ENCODE measurements around the gene EMD. TPM values are rescaled to one million over a fixed set of nuclear protein-coding genes. Genes with fewer than 3 reads are reported as not detected.
A peak's percentile ranks its signal among the peaks of the same experiment; 100 is the strongest.

The EMD gene
- total RNA-seq, 1 experiment from 2014 or later, result 41.3 TPM

DNA sequence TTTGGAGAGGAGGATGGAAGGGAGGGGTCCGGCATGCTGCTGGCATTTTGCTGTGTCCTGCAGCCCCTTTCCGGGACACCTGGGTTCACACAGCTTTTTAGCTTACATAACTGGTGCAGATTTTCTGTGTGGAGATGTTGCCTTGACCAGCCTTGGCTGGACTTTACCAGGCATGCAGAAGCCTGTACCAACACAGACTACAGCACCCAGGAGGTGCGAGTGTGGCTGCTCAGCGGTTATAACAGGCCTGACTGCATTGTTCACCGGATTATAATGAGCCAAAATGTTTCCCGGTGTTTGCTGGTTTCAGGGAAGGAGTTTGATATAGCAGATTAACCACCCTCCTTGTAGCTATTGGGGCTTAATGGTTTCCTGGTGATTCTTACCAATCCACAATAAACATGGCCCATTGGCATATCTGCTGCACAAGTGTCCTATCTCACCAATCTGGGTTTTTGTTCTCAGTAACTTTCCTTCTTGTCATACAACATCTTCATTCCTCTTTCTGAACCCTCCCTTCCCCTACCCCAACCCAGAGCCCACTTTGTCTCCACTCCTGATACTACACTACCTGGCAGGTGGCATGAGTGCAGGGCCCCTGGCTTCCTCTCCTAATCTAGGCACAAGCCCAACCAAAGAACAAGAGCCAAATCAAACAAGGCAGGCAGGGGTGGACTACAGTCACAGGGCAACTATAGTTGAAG, 23.0 kb downstream of the EMD start:
- Histone ChIP-seq H3K27ac (no peak overlapping the region), H3K4me3 (no peak overlapping the region), H3K27me3 (no peaks in the 10 kb centered on the region), H3K9me3 (replicated peaks) (no peaks in the 10 kb centered on the region), H3K4me1 (no peaks in the 10 kb centered on the region), H3K36me3 (peaks cover 30% of the 10 kb centered on the region)
- peak in 1 of 2 experiments; percentile 26 for DNase-seq

DNA sequence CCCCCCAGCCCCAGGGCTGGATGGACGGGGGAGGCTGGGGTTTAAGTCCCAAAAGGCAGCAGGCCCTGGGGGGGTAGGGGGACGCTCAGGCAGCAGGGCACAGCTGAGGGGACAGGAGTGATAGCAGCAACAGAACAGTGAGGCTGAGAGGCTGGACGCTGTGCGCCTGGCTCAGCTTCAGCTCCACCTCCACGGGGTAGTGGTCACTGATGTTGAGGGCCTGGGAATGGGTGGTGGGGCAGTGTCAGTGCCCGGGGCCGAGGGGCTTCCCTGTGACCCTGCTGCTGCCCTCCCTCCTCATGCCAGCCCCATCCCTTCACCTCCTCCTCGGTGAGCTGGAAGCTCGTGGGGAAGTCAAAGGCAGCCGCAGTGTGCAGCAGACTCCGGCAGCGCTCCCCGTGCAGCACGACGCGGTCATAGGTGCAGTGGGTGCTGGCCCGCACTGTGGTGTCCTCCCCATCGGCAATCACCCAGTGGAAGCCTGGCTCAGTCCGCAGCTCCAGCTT, 23.6 kb downstream of the EMD start:
- no peak for DNase-seq
- peaks cover 30% of the 10 kb centered on the region for H3K36me3 ChIP-seq
- H3K27ac ChIP-seq, result no peak overlapping the region
- no peaks in the 10 kb centered on the region for H3K4me1 ChIP-seq
- H3K4me3 ChIP-seq, result no peak overlapping the region
- H3K27me3 ChIP-seq, result no peaks in the 10 kb centered on the region
- no peaks in the 10 kb centered on the region for H3K9me3 ChIP-seq (replicated peaks)

DNA sequence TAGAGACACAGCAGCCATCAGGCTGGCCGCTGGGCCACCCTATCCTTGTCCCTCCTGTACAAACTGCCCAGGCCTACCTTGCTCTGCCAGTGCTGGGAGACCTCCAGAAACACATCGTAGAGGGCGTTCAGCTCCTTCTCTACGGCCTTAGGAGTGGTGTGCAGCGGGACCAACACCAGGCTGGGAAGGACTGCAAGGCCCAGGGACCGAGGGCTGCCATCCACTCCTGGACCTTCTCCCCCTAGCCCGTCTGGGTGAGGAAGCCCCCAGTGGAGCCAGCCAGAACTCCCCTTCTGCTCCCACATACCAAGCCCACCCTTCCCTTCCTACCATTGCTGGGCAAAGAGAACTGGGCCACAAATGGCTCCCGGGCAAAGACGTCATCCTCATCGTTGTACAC, 24.1 kb downstream of the EMD start:
- DNase-seq, result no peak
- no peak overlapping the region for H3K4me3 ChIP-seq
- H3K4me1 ChIP-seq, result no peaks in the 10 kb centered on the region
- peaks cover 30% of the 10 kb centered on the region for H3K36me3 ChIP-seq
- H3K27me3 ChIP-seq, result no peaks in the 10 kb centered on the region
- H3K9me3 ChIP-seq (replicated peaks), result no peaks in the 10 kb centered on the region
- H3K27ac ChIP-seq, result no peak overlapping the region

DNA sequence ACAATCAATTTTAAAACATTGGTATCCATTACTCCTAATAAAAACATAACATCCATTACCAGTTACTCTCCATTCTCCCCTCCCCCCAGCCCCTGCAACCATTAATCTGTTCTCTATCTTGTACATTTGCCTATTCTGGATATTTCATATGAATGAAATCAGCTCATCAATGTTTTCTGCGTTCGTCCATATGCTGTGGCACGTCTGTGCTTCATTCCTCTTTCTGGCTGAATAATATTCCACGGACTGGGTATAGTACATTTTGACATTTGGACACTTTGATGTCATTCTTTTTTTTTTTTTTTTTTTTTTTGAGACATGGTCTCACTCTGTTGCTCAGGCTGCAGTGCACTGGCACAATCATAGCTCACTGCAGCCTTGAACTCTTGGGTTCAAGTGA, 24.8 kb downstream of the EMD start:
- Histone ChIP-seq H3K27ac (no peak overlapping the region), H3K9me3 (replicated peaks) (no peaks in the 10 kb centered on the region), H3K4me1 (peaks cover 4% of the 10 kb centered on the region; the same call in 1 of the 2 replicates), H3K36me3 (peaks cover 29% of the 10 kb centered on the region), H3K27me3 (no peaks in the 10 kb centered on the region), H3K4me3 (no peak overlapping the region)
- no peak for DNase-seq

DNA sequence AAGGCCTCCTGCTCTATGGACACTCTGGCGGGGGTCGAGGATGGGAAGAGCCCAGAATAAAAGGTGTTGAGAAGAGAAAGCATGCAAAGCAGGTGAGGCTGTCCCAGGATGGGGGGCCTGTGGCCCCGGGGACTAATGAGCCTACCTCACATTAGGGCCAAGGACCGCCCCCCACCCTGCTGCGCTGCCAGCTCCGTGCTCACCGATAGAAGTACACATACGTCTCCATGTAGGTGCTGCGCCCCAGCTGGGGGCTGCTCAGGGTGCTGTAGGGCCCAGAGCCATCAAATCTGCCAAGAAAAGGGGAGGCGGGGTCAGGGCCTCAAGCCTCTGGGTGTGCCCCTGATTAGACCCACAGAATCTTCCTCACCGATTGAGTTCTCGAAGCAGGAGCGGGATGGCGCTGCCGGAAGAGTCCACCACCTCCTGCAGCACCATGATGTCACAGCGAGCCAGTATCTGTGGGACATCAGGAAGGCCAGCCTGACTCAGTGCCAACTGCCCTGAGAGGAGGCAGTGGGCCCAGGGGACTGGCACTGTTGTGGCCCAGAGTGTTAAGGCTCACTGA, 25.6 kb downstream of the EMD start:
- no peak for DNase-seq
- Histone ChIP-seq H3K4me3 (no peak overlapping the region), H3K9me3 (replicated peaks) (no peaks in the 10 kb centered on the region), H3K4me1 (peaks cover 4% of the 10 kb centered on the region; the same call in 1 of the 2 replicates), H3K36me3 (peaks cover 20% of the 10 kb centered on the region), H3K27me3 (no peaks in the 10 kb centered on the region), H3K27ac (no peak overlapping the region)

DNA sequence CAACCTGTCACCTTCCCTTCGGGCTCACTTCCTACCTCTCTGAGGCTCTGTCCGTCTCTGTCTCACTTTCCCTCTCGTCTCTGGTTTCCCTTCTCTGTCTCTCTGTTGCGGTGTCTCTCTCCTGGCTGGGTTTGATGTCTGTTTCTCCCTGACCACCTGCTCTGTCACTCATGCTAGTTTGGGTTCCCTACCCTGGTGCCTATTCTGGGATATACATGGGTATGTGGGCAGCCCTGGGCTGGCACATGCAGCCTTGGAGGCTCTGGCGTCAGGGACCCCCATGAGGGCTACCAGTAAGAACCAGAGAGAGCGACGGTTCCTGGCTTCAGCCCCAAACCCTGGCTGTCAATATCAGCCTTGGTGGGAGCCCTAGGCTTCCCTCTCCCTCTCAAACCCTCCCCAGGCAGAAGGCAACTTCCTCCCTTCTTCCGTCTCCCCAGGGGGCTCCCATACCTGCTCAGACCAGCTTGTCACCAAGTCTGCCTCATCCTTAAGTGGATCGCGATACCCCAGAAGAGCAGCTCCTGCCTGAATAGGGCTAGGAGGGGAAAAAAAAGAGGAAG, 29.6 kb downstream of the EMD start:
- Histone ChIP-seq H3K27me3 (no peaks in the 10 kb centered on the region), H3K9me3 (replicated peaks) (no peaks in the 10 kb centered on the region), H3K36me3 (no peaks in the 10 kb centered on the region), H3K4me1 (peaks cover 4% of the 10 kb centered on the region; the same call in 1 of the 2 replicates), H3K27ac (peak overlapping the region; percentile 78), H3K4me3 (peak overlapping the region; percentile 51)
- DNase-seq, result peak; percentile 32 to 62

DNA sequence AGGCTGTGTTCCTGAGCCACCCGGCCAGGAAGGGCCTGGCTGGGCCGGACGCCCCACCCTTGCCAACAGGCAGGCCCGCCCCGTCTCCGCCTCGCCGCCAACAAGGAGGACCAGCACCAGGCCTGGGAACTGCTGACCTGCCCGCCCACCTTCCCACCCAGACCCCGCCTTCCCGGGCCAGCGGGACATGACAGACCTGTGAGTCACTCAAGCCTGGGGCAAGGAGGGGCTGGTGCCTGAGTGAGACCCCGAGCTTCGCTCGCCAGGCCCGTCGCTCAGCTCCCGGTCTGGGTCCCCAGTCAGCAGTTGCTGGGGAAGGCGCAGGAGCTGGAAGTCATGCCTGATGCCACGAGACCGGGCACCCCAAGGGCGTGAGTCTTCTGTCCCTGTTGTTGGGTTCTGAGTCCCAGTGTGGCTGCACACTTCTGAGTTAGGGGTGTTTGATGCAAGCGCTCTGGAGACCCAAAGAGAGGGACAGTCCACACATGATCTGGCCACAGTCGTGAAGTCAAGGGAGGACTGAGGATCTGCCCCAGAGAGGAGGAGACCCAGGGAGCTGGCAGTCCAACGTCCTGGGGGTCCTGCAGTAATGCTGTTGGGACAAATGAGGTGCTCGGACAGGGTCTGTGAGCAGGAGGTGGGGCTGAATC, 30.3 kb downstream of the EMD start, which contains the start of gene DNASE1L1:
Gene DNASE1L1 (minus strand): TSS at position 33 of the 650 bp plus-strand sequence. CDS start 3,686 bp downstream, outside the sequence.
- no peaks in the 10 kb centered on the region for H3K9me3 ChIP-seq (replicated peaks)
- H3K27ac ChIP-seq, result peak within 1 kb of the TSS; percentile 78
- DNase-seq, result peak; percentile 87 to 94
- H3K4me1 ChIP-seq, result peaks cover 4% of the 10 kb centered on the region; the same call in 1 of the 2 replicates
- H3K36me3 ChIP-seq, result no peaks in the 10 kb centered on the region
- no peaks in the 10 kb centered on the region for H3K27me3 ChIP-seq
- peak within 1 kb of the TSS; percentile 51 for H3K4me3 ChIP-seq

DNA sequence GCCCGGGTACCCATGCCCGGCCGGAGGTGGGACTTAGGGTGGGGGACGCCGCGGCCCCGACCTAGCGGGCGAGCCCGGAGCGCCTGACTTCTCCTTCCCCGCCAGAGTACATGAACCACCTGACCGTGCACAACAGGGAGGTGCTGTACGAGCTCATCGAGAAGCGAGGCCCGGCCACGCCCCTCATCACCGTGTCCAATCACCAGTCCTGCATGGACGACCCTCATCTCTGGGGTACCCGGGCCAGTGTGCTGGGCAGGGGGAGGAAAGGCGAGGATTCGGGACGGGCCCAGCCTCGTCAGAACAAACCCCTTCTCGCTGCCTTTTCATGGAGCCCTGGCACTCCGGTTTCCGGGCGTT, 32.9 kb downstream of the EMD start:
- Histone ChIP-seq H3K4me3 (peak overlapping the region; percentile 72), H3K27me3 (no peaks in the 10 kb centered on the region), H3K36me3 (no peaks in the 10 kb centered on the region), H3K4me1 (peaks cover 4% of the 10 kb centered on the region; the same call in 1 of the 2 replicates), H3K9me3 (replicated peaks) (no peaks in the 10 kb centered on the region), H3K27ac (peak overlapping the region; percentile 81)
- peak; percentile 70 to 71 for DNase-seq

DNA sequence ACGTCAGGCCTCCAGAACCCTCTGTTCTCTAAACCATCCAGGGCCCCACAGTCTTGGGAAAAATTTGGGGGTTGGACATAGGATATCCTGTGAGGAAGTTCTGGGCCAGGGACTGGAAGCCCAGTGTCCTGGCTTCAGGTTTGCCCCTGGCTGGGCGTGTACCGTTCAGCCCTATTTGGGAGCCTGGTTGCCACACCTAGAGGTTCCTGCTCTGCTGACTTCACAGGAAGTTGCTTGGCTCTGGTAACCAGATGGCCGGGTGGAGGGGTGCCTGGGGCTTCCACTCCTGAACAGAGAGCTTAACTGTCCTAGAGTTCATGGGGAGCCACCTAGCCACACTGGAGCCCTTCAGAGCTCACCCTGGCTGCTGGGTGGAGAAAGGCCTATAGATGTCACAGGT, 33.4 kb downstream of the EMD start:
- DNase-seq, result no peak
- Histone ChIP-seq H3K27ac (no peak overlapping the region; the same call in 1 of the 2 replicates), H3K4me3 (peak overlapping the region; percentile 72), H3K27me3 (no peaks in the 10 kb centered on the region), H3K9me3 (replicated peaks) (no peaks in the 10 kb centered on the region), H3K36me3 (no peaks in the 10 kb centered on the region), H3K4me1 (peaks cover 4% of the 10 kb centered on the region; the same call in 1 of the 2 replicates)

DNA sequence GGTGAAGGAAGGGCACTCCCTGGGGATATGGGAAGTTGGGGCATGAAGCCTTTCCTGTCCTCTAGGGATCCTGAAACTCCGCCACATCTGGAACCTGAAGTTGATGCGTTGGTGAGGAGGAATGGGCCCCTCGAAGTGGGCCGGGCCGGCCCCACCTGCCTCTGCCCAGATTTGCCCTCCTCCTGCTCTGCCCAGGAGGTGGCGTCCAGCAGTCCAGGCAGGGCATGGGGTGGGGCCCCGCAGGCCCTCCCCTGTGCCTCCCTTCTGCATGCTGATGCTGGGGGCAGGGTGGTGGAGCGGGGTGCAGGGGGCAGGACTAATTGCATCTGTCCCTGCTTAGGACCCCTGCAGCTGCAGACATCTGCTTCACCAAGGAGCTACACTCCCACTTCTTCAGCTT, 34.0 kb downstream of the EMD start:
- Histone ChIP-seq H3K9me3 (replicated peaks) (no peaks in the 10 kb centered on the region), H3K4me1 (peaks cover 11% of the 10 kb centered on the region; the same call in 1 of the 2 replicates), H3K27ac (no peak overlapping the region), H3K36me3 (no peaks in the 10 kb centered on the region), H3K4me3 (no peak overlapping the region), H3K27me3 (no peaks in the 10 kb centered on the region)
- DNase-seq, result no peak

DNA sequence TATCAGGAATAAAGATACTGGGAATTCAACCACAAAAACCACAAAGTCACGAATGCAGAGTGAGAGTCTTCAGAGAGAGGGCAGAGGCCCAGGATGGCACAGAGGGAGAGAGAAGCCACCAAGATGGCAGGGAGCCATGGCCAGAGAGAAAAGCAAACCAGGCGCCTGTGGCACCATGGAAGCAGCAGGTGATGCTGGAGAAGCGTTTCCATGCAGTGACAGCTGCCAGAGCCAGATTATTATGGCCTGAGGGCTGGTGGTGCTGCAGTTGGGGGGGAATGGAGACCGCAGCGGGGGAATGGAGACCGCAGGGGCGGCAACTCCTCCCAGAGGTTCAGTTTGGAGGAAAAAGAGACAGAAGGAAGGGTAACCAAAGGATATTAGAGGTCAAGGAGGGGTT, 38.1 kb downstream of the EMD start:
- no peaks in the 10 kb centered on the region for H3K36me3 ChIP-seq
- peak; percentile 86 to 88 for DNase-seq
- H3K27me3 ChIP-seq, result no peaks in the 10 kb centered on the region
- peak overlapping the region; percentile 20; the same call in 1 of the 2 replicates for H3K27ac ChIP-seq
- peaks cover 10% of the 10 kb centered on the region; the same call in 1 of the 2 replicates for H3K4me1 ChIP-seq
- H3K4me3 ChIP-seq, result no peak overlapping the region
- H3K9me3 ChIP-seq (replicated peaks), result no peaks in the 10 kb centered on the region

DNA sequence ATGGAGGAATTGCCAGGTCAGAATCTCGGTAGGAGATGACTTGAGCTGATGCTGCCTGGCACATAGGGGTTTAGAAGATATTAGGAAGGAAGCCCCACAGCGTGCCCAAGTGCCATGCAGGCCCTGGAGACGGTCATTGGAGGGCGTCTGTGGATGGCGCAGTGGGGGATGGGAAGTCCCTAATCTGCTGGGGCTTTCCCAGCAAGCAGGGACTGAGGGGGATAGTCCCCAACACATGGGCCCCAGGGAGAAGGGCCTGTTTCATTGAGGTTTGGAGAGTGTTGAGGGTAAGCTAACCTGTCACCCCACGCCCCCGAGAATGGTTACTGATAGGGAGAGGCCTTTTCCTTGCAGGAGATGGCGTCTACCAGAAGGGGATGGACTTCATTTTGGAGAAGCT, 40.1 kb downstream of the EMD start:
- H3K36me3 ChIP-seq, result no peaks in the 10 kb centered on the region
- no peaks in the 10 kb centered on the region for H3K27me3 ChIP-seq
- H3K9me3 ChIP-seq (replicated peaks), result no peaks in the 10 kb centered on the region
- peaks cover 10% of the 10 kb centered on the region; the same call in 1 of the 2 replicates for H3K4me1 ChIP-seq
- no peak overlapping the region for H3K4me3 ChIP-seq
- H3K27ac ChIP-seq, result no peak overlapping the region
- no peak for DNase-seq

DNA sequence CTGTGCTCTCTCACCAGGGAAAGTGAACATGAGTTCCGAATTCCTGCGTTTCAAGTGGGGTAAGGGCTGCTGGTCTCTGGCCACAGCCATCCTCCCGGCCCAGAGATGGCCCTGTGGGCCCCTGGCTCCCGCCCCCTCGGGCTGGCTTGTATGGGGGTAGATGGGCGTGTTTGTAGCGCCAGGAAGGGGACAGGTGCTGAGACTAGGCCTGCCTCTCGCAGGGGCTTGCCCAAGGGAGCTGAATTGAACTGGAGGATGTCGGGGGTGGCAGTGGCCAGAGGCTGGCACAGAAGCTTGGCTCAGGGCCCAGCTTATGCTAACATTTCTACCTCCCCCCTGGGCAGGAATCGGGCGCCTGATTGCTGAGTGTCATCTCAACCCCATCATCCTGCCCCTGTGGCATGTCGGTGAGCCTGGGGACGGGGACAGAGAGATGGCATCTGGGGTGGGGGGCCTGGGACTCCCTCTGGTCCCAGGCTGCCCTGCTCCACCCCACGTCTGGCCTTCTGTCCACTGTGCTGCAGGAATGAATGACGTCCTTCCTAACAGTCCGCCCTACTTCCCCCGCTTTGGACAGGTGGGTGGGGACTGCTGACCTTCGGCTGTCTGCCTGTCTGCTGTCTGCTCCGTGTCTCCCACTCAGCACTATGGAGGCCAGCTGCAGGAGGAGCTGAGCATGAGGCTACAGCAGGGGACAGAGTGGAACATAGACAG, 40.8 kb downstream of the EMD start:
- DNase-seq, result no peak
- Histone ChIP-seq H3K9me3 (replicated peaks) (no peaks in the 10 kb centered on the region), H3K36me3 (no peaks in the 10 kb centered on the region), H3K4me1 (peaks cover 10% of the 10 kb centered on the region; the same call in 1 of the 2 replicates), H3K4me3 (no peak overlapping the region), H3K27me3 (no peaks in the 10 kb centered on the region), H3K27ac (no peak overlapping the region)

DNA sequence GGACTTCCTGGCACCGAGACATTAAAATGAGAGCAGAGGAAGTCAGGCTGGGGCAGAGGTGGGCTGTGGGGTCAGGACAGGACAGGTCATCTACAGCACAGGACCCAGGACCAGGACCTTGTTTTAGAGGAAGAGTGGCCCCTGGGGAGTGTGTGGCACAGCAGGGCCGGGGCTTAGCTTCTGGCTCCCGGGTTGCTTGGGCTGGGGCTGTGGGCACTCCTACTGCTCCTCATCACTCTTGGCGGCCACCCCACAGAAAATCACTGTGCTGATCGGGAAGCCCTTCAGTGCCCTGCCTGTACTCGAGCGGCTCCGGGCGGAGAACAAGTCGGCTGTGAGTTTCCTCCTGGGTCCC, 41.3 kb downstream of the EMD start:
- Histone ChIP-seq H3K36me3 (no peaks in the 10 kb centered on the region), H3K27me3 (no peaks in the 10 kb centered on the region), H3K4me3 (no peak overlapping the region), H3K4me1 (peaks cover 10% of the 10 kb centered on the region; the same call in 1 of the 2 replicates), H3K27ac (no peak overlapping the region), H3K9me3 (replicated peaks) (no peaks in the 10 kb centered on the region)
- no peak for DNase-seq
